ENCODE data around the gene BICDL1. TPM values are rescaled to one million over a fixed set of nuclear protein-coding genes. Genes with fewer than 3 reads are reported as not detected.
"Not testable (repeated sequence)": the region's sequence is repeated elsewhere in the genome, so short reads cannot be mapped to it uniquely, and the experiment has no call there.

Gene BICDL1, protein sequence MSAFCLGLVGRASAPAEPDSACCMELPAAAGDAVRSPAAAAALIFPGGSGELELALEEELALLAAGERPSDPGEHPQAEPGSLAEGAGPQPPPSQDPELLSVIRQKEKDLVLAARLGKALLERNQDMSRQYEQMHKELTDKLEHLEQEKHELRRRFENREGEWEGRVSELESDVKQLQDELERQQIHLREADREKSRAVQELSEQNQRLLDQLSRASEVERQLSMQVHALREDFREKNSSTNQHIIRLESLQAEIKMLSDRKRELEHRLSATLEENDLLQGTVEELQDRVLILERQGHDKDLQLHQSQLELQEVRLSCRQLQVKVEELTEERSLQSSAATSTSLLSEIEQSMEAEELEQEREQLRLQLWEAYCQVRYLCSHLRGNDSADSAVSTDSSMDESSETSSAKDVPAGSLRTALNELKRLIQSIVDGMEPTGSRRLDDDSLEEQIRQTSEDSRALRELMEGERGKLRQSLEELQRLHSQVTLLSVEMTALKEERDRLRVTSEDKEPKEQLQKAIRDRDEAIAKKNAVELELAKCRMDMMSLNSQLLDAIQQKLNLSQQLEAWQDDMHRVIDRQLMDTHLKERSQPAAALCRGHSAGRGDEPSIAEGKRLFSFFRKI
- 13.5 and 14.2 TPM in 2 replicates for total RNA-seq (2014; rRNA removed; shearing (Covaris generic))

DNA sequence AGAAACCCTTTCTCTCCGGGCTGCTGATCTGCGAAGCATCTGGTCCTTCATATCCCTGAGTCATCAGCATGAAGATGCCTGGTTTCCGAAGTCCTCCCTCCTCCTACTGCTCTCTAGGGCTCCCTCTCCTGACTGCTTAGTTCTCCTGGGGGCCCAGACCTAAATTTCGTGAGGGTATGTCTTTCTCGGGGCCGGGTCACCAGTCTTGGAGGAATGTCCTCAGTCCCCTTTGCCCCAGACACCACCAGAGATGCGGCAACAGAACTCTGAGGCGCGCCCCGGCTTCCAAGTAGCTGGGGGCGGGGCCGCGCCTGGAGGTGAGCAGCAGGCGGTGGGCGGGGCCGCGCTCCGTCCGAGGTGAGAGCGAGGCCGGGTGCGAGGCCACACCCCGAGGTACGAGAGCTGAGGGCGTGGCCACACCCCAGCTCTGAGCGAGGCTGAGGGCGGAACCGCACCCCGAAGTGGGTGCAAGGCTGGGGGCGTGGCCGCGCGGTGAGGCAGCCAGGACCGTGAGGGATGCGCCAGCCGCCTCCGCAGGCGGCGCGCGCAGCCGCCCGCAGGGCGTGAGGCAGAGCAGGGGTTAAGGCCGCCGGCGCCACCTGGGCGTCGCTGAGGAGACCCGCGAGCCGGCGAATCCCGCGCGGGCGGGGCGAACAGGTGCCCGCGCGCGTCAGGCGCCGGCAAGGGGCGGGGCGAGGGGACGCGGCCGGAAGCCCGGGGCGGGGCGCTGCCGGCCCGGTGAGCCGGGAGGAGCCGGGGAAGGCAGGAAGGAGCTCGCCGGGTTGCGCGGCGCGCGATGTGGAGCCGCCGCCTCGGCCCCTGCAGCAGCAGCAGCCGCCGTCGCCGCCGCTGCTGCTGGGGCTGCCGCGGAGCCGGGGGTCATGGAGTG, at the start of gene BICDL1:
BICDL1 (plus strand) TSS at position 765 of the 889 bp plus-strand sequence. CDS start 633 bp downstream, outside the sequence.
- peak; percentile 92 for DNase-seq (ENCODE audit: low spot score)
- in situ Hi-C loops (cut with HindIII; ENCODE audit: low sequenced_read_pairs) = no loop called here

DNA sequence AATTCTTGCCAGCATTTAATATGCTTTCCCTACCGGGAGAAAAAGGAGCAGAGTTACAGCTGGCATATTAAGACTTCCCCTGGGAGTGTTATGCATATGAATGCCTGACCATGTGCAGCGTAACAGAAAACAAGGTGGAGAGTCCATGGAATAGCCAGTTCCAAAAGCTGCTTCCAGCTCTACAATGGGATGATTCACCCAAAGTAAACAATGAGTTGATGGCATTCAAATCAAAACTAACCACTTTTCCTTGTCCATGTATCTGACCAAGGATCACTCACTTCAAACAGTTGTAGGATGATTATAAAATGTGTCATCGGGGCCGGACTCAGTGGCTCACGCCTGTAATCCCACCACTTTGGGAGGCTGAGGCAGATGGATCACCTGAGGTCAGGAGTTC, 48.1 kb upstream of the BICDL1 start:
- DNase-seq (ENCODE audit: low spot score) = no peak
- in situ Hi-C loops (cut with HindIII; ENCODE audit: low sequenced_read_pairs) = no loop called here

DNA sequence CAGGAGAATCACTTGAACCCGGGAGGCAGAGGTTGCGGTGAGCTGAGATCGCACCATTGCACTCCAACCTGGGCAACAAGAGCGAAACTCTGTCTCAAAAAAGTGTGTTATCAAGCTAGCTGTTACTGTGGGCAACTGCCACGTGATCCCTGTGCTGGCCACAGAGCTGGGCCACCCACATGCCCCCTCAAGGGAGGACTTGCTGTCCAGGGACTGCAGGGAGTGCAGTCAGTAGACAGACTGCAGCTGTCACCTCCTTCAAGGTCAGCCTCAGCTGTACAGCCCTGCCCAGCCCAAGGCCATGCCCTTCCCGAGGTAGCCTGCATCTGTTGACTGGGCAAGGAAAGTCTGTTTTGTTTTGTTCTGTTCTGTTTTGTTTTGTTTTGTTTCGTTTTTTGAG, 46.6 kb upstream of the BICDL1 start:
- in situ Hi-C loops (cut with HindIII; ENCODE audit: low sequenced_read_pairs) = no loop called here
- DNase-seq (ENCODE audit: low spot score) = no peak

DNA sequence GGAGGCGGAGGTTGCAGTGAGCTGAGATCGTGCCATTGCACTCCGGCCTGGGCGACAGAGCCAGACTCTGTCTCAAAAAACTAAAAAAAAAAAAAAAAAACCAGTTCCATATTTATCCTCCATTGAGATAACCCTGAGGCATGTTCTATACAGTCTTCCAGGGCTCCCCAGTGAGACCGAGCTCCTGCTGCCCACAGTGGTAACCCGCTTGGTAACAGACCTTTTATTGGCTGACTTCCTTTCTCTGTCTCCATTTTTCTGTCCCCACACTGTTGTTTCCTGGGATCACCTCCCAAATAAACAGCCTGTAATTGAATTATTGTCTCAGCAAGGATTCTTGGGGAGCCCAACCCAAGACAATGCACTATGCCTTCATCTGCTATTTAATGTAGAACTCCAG, 42.8 kb upstream of the BICDL1 start:
- in situ Hi-C loops (cut with HindIII; ENCODE audit: low sequenced_read_pairs) = no loop called here
- DNase-seq (ENCODE audit: low spot score) = no peak

DNA sequence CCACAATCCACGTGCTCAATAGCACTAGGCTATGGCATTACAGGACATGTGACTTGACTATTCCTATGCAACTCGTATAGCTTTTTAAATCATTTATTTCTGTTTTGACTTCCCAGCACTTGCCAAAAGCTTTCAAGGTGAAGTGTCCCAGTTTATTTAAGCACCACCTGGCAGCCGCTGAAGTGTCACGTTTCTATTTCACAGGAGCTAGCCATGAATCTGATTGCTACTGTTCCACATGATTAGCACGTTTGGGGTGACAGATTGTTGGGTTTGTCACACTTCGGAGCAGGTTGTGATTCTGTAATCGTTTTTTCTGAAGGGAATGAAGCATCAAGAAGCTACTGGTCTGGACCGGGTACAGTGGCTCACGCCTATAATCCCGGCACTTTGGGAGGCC, 39.9 kb upstream of the BICDL1 start:
- peak; percentile 2 for DNase-seq (ENCODE audit: low spot score)
- in situ Hi-C loops (cut with HindIII; ENCODE audit: low sequenced_read_pairs) = no loop called here

DNA sequence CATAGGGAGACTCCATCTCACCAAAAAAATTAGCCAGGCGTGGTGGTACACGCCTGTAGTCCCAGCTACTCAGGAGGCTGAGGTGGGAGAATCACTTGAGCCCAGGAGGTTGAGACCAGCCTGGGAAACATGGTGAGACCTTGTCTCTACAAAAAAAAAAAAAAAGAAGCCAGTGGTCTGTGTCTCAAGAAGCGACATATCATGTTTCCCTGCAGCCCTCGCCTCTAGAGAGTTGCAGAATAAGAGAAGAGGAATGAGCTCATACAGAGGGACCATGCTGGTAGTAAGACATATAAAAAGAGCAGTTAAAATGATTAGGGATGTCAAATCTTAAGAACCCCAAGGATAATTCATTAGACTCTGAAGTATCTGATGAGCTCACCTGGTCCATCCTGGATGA, 39.4 kb upstream of the BICDL1 start:
- no peak for DNase-seq (ENCODE audit: low spot score)
- in situ Hi-C loops (cut with HindIII; ENCODE audit: low sequenced_read_pairs) = no loop called here

DNA sequence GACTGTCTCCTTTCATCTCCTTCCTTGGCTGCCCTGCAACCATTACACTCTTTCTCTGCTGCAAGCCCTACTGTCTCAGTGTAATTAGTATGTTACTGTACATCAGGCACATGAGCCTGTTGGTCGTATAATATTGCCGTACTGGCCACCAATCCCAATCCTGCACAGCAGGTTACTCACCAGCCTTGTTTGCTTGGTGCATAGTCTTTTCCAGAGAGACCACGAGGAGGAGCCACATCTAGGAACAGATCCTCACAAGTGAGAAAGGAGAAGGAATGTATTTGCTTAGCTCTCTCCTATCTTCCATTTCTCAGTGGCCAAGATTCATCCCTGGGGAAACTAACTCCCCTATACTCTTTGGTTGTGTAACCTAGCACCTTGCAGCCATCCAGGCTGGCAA, 33.0 kb upstream of the BICDL1 start:
- no peak for DNase-seq (ENCODE audit: low spot score)
- in situ Hi-C loops (cut with HindIII; ENCODE audit: low sequenced_read_pairs) = no loop called here

DNA sequence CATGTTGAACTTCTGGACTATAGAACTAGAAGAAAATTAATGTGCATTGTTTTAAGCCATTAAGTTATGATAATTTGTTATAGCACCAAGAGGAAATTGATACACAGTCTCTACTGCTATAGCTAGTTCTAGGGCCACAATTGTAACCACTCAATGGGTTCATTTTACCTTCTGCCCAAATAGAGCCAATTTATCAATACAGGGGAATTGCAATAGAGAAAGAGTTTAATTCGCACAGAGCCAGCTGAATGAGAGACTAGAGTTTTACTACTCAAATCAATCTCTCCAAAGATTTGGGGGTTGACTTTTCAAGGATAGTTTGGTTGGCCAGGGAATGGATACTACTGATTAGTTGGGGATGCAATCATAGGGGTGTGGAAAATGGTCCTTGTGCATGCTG, 31.9 kb upstream of the BICDL1 start:
- DNase-seq (ENCODE audit: low spot score) = no peak
- in situ Hi-C loops (cut with HindIII; ENCODE audit: low sequenced_read_pairs) = no loop called here

DNA sequence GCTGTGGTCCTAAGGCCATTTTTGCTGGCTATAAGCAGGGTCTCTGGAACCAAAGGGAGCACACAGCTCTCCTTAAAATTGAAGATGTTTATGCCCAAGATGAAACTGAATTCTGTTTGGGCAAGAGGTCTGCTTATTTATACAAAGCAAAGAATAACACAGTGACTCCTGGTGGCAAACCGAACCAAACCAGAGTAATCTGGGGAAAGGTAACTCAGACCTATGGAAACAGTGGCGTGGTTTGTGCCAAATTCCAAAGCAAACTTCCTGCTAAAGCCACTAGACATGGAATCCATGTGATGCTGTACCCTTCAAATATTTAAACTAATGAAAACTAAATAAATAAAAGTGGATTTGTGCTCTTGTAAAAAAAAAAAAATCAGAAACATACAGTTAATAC, 29.6 kb upstream of the BICDL1 start:
- in situ Hi-C loops (cut with HindIII; ENCODE audit: low sequenced_read_pairs) = no loop called here
- DNase-seq (ENCODE audit: low spot score) = no peak

DNA sequence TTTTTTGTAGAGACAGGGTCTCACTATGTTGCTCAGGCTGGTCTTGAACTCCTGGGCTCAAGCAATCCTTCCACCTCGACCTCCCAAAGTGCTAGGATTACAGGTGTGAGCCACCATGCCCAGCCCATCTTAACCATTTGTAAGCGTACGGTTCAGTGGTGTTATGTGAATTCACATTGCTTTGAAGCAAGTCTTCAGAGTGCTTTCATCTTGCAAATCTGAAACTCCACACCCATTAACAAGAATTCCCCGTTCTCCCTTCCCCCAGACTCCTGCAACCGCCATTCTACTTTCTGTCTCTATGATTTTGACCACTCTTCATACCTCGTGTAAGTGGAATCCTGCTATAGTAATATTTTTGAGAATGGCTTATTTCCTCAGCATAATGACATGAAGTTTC, 24.9 kb upstream of the BICDL1 start:
- no peak for DNase-seq (ENCODE audit: low spot score)
- in situ Hi-C loops (cut with HindIII; ENCODE audit: low sequenced_read_pairs) = no loop called here

DNA sequence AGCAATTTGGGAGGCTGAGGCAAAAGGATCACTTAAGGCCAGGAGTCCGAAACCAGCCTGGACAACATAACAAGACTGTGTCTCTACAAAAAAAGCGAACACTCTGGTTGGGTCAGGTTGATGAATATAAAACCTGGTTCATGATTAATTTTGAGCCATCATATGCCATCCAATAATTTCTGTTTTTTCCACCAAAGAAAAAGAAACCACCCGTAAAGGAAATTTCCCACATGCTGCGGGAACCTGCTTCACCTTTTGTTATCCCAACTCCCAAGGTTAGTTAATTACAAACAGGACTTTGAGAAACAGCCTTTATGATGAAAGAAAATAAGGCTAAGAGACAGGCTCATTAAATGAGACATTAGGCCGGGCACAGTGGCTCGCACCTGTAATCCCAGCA, 24.1 kb upstream of the BICDL1 start:
- in situ Hi-C loops (cut with HindIII; ENCODE audit: low sequenced_read_pairs) = no loop called here
- no peak for DNase-seq (ENCODE audit: low spot score)

DNA sequence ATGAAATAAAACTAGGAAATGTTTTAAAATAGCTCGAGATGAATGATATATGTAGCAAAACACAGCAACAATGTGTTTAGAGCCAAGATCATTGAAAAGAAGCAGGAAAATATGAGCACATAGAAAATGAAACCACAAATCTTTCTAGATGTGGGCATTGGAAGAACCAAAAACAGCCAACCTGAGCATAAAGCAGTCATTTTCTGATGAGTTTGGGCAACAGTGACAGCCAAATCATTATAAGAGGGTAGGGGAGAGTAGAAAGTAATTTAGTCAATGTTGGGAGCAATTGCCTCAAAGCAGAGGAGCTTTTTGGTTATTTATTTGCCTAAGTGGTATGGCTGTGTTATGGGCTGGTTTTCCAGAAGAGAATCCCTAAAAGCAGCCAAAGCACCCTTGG, 8.8 kb upstream of the BICDL1 start:
- no peak for DNase-seq (ENCODE audit: low spot score)
- in situ Hi-C loops (cut with HindIII; ENCODE audit: low sequenced_read_pairs) = no loop called here

DNA sequence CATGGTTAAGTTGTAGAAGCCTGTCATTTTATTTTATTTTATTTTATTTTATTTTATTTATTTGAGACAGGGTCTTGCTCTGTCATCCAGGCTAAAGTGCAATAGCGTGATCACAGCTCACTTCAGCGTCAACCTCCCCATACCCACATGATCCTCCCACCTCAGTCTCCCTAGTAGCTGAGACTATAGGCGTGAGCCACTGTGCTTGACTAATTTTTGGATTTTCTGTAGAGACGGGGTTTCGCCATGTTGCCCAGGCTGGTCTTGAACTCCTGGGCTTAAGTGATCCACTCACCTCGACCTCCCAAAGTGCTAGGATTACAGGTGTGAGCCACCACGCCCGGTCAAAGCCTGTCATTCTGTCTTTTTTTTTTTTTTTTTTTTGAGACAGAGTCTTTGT, 8.3 kb upstream of the BICDL1 start:
- in situ Hi-C loops (cut with HindIII; ENCODE audit: low sequenced_read_pairs); DNase-seq (ENCODE audit: low spot score): not testable (repeated sequence)

DNA sequence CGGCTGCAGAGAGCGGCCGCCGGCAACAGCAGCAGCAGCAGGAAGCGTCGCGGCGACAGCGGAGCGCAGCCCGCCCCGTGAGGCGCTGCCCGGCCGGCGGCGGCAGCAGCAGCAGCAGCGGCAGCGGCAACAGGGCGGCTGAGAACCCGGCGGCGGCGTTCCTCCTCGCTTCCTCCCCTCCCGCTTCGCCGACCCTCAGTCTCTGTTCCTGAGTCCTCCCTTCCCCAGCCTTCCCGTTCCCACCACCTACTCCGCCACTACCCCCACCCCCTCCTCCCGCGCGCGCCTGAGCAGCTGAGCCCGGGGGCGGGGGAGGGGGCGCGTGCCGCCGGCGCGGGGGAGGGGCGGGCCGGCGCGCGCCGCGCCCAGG, 310 bp downstream of the BICDL1 start:
- DNase-seq (ENCODE audit: low spot score) = no peak
- in situ Hi-C loops (cut with HindIII; ENCODE audit: low sequenced_read_pairs) = no loop called here

DNA sequence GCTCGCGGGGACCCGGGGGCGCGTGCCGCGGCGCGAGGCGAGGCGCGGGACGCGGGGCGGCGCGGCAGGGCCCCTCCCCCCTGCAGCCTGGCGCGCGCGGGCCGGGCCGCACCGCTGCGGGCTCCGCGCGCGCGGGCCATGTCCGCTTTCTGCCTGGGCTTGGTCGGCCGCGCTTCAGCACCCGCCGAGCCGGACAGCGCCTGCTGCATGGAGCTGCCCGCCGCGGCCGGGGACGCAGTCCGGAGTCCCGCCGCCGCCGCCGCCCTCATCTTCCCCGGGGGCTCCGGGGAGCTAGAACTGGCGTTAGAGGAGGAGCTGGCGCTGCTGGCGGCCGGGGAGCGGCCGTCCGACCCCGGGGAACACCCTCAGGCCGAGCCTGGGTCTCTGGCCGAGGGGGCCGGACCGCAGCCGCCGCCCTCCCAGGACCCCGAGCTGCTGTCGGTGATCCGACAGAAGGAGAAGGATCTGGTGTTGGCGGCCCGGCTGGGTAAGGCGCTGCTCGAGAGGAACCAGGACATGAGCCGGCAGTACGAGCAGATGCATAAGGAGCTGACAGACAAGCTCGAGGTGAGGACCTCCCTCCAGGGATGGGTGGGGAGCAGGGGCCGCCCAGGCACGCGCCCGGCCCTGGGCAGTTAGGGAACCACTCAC, 820 bp downstream of the BICDL1 start:
- DNase-seq (ENCODE audit: low spot score) = peak; percentile 33
- in situ Hi-C loops (cut with HindIII; ENCODE audit: low sequenced_read_pairs) = no loop called here

DNA sequence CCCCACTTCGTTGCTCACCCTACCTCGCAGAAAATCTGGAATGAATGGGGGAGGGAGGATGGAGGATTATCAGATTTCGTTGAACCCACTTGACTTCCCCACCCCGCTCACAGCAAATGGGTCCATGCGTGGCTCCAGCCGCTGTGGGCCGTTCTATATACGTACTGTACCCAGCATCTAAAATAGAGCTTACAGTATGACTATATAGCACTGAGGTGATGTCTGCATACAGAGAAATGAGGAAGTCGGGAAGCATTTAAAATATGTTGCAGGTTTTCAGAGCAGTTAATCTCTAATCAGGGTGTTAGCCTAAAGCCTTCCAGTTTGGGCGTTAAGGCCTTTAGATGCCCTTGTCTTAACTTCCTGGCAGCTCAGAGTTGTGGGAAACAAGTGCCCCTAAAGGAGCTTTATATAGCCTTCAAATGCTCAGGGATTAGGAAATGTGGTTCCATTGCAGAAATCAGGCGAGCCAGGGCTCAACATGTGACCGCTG, 1.4 kb downstream of the BICDL1 start:
- DNase-seq (ENCODE audit: low spot score) = peak; percentile 37
- in situ Hi-C loops (cut with HindIII; ENCODE audit: low sequenced_read_pairs) = no loop called here

DNA sequence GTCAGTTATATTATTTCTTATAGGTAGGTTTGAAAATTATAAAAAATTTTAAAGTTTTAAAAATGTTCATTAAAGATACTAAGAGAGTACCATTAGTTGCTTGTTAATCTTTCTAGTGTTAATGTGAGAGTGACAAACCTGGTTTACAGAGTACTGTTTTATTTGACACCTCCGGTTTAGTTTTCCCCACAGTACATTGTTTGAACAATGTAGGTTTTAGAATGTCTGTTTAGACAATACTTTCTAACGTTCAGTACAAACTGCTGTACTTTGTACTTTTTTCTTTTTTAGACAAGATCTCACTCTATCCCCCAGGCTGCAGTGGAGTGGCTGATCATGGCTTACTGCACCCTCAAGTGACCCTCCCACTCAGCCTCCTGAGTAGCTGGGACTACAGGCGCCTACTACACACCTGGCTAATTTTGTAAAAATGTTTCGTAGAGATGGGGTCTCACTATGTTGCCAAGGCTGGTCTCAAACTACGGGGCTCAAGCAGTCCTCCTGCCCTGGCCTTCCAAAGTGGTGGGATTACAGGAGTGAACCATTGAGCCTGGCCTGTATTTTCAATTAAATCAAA, 3.2 kb downstream of the BICDL1 start:
- in situ Hi-C loops (cut with HindIII; ENCODE audit: low sequenced_read_pairs) = no loop called here
- DNase-seq (ENCODE audit: low spot score) = no peak

DNA sequence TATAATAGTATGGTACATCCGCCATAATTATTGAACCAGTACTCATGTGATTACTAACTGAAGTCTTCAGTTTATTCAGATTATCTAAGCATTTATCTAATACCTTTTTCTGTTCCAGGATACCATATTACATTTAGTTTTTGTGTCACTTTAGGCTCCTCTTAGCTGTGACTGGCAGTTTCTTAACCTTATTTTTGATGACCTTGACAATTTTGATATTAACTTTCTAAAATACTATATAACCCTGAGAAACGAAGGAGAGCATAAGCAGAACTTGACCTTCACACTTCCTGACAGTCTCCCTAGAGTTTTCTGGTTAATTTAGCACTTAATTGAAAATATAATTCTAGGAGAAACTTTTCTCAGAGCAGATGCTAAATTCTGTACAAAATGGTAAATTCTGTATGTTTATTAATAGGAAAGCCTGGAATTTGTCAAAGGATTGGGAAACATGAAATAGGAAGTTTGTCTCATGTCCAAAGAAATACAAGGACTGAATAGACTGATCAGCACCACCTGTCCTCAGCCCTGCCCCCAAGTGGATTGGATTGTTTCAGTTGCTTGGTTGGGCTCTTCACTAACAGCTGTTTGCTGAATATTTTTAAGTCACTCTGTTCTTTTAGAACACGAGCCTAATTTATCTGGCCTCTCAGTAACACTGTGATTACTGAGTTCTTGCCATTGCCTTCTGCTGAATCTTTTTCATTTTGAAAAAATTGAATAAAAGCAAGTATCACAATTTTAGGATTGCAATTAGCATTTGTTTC, 6.0 kb downstream of the BICDL1 start:
- in situ Hi-C loops (cut with HindIII; ENCODE audit: low sequenced_read_pairs) = no loop called here

More for the DNA sequence above, 6.0 kb downstream of the BICDL1 start:
- DNase-seq (ENCODE audit: low spot score) = no peak

All from G401 (cell line).